DMS153 treated with DMSO at 0.1 percent for 48 hours (cell line): ENCODE results near the gene PPIC.
"Not testable (repeated sequence)": the region's sequence is repeated elsewhere in the genome, so short reads cannot be mapped to it uniquely, and the experiment has no call there.

ENCODE experiments used
- DNase-seq: peaks from one replicate; lab custom pipeline; 2025; ENCODE audit not compliant: unreplicated experiment; lab: John Stamatoyannopoulos, UW

Gene PPIC

GRCh38 chr5:123012321-123012720 is 24.2 kb downstream of the PPIC start:
- DNase-seq: no peak

- DNase-seq: no peak
Measured at GRCh38 chr5:123007754-123008153, 28.8 kb downstream of the PPIC start.

- DNase-seq: no peak
Measured at GRCh38 chr5:123007182-123007581, 29.3 kb downstream of the PPIC start.

- DNase-seq: no peak
Measured at GRCh38 chr5:123001808-123002207, 34.7 kb downstream of the PPIC start.

- no peak for DNase-seq
Measured at GRCh38 chr5:123000731-123001130, 35.8 kb downstream of the PPIC start.

GRCh38 chr5:122999947-123000563 is 36.5 kb downstream of the PPIC start:
- DNase-seq: no peak

- DNase-seq: no peak
Measured at GRCh38 chr5:122997294-122997693, 39.2 kb downstream of the PPIC start.

GRCh38 chr5:122996091-122996490 is 40.4 kb downstream of the PPIC start:
- DNase-seq: no peak

GRCh38 chr5:122985954-122986721 is 50.4 kb downstream of the PPIC start:
- DNase-seq: no peak

- DNase-seq: no peak
Measured at GRCh38 chr5:122985006-122985700, 51.4 kb downstream of the PPIC start.

GRCh38 chr5:122984425-122984824 is 52.1 kb downstream of the PPIC start:
- no peak for DNase-seq

- DNase-seq: no peak
Measured at GRCh38 chr5:122982376-122982775, 54.1 kb downstream of the PPIC start.

GRCh38 chr5:122981846-122982245 is 54.7 kb downstream of the PPIC start:
- no peak for DNase-seq

GRCh38 chr5:122978644-122979297 is 57.8 kb downstream of the PPIC start:
- DNase-seq: no peak

GRCh38 chr5:122978068-122978467 is 58.5 kb downstream of the PPIC start:
- DNase-seq: no peak

GRCh38 chr5:122977319-122977718 is 59.2 kb downstream of the PPIC start:
- no peak for DNase-seq

- not testable (repeated sequence) for DNase-seq
Measured at GRCh38 chr5:122974251-122974650, 62.3 kb downstream of the PPIC start.

- DNase-seq: not testable (repeated sequence)
Measured at GRCh38 chr5:122973759-122974158, 62.8 kb downstream of the PPIC start.
